ENCODE results near the gene GINS2.

GRCh38 chr16:85662482-85662812 lies 26.3 kb downstream of the GINS2 start:
- TF ChIP-seq CTCF (conservative IDR thresholded peaks at IDR 0.05; ENCODE audit: low read depth in 2 of 2) (no peak), REST (IDR thresholded peaks at IDR 0.05; ENCODE audit: unreplicated experiment) (no peak), POLR2AphosphoS5 (IDR thresholded peaks at IDR 0.05; ENCODE audit: low read depth) (no peak), CREB1 (CRISPR knock-in tag; IDR thresholded peaks at IDR 0.05; ENCODE audit: low read depth) (no peak), EZH2phosphoT487 (IDR thresholded peaks at IDR 0.05; ENCODE audit: unreplicated experiment) (no peak), EZH2 (IDR thresholded peaks at IDR 0.05; ENCODE audit: low read depth, unreplicated experiment) (no peak), ETS1 (IDR thresholded peaks at IDR 0.05) (no peak), ZNF462 (CRISPR knock-in tag; IDR thresholded peaks at IDR 0.05) (no peak), NANOG (IDR thresholded peaks at IDR 0.05; ENCODE audit: borderline replicate concordance) (no peak)
